GM23338 (cell line): ENCODE measurements around the gene ADAM15.

Source experiments
- POLR2AphosphoS5 ChIP-seq: IDR thresholded peaks from 2 replicates; pipeline ENCODE4 v1.6.1; 2016; ENCODE audit warnings: antibody characterized with exemption, low read depth
- TF ChIP-seq, protein P1 (sequence below), 2 experiments: fragments of 200-600 bp in 1 of 2; sonication (generic) in 1 of 2; conservative IDR thresholded peaks; 2 replicates each; pipeline versions ENCODE4 v1.5.1 to v1.6.1; 2016 to 2017; ENCODE audit warnings: antibody characterized with exemption in 2 of 2, low read depth in 2 of 2, mild to moderate bottlenecking in 2 of 2, moderate library complexity in 1 of 2

DNA sequence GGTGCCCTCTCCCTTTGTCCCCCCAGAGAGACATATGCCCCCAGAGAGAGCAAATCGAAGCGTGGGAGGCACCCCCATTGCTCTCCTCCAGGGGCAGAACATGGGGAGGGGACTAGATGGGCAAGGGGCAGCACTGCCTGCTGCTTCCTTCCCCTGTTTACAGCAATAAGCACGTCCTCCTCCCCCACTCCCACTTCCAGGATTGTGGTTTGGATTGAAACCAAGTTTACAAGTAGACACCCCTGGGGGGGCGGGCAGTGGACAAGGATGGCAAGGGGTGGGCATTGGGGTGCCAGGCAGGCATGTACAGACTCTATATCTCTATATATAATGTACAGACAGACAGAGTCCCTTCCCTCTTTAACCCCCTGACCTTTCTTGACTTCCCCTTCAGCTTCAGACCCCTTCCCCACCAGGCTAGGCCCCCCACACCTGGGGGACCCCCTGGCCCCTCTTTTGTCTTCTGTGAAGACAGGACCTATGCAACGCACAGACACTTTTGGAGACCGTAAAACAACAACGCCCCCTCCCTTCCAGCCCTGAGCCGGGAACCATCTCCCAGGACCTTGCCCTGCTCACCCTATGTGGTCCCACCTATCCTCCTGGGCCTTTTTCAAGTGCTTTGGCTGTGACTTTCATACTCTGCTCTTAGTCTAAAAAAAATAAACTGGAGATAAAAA, 35.9 kb downstream of the ADAM15 start:
- no peak for TF ChIP-seq POLR2AphosphoS5
- TF ChIP-seq, protein P1, sequence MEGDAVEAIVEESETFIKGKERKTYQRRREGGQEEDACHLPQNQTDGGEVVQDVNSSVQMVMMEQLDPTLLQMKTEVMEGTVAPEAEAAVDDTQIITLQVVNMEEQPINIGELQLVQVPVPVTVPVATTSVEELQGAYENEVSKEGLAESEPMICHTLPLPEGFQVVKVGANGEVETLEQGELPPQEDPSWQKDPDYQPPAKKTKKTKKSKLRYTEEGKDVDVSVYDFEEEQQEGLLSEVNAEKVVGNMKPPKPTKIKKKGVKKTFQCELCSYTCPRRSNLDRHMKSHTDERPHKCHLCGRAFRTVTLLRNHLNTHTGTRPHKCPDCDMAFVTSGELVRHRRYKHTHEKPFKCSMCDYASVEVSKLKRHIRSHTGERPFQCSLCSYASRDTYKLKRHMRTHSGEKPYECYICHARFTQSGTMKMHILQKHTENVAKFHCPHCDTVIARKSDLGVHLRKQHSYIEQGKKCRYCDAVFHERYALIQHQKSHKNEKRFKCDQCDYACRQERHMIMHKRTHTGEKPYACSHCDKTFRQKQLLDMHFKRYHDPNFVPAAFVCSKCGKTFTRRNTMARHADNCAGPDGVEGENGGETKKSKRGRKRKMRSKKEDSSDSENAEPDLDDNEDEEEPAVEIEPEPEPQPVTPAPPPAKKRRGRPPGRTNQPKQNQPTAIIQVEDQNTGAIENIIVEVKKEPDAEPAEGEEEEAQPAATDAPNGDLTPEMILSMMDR (conservative IDR thresholded peaks at IDR 0.05; ENCODE audit: low read depth in 2 of 2), result peak; percentile 46 to 62
